ENCODE measurements around the gene NBDY. TPM values are rescaled to one million over a fixed set of nuclear protein-coding genes. Genes with fewer than 3 reads are reported as not detected.

Gene NBDY
- total RNA-seq, 1 experiment from 2014 or later = 44.7 TPM

- ATAC-seq = no peak
- POLR2A ChIA-PET = no interaction called here
- TF ChIP-seq ETV6 (CRISPR knock-in tag; IDR thresholded peaks at IDR 0.05) = no peak
- TF ChIP-seq ZNF219 (CRISPR knock-in tag; IDR thresholded peaks at IDR 0.05; ENCODE audit: borderline replicate concordance) = no peak
- TF ChIP-seq ZNF396 (CRISPR knock-in tag; IDR thresholded peaks at IDR 0.05; ENCODE audit: borderline replicate concordance) = no peak
- TF ChIP-seq PRDM15 (CRISPR knock-in tag; IDR thresholded peaks at IDR 0.05) = no peak
- no peak for TF ChIP-seq RELA (CRISPR knock-in tag; IDR thresholded peaks at IDR 0.05; ENCODE audit: borderline replicate concordance)
- TF ChIP-seq ZNF416 (CRISPR knock-in tag; IDR thresholded peaks at IDR 0.05) = no peak
- TF ChIP-seq ZNF232 (CRISPR knock-in tag; IDR thresholded peaks at IDR 0.05) = no peak
- TF ChIP-seq PRRX2 (CRISPR knock-in tag; IDR thresholded peaks at IDR 0.05) = no peak
- no peak for TF ChIP-seq ZNF532 (CRISPR knock-in tag; IDR thresholded peaks at IDR 0.05; ENCODE audit: borderline replicate concordance)
- no peak for TF ChIP-seq ZNF138 (CRISPR knock-in tag; conservative IDR thresholded peaks at IDR 0.05)
- TF ChIP-seq SMAD3 (CRISPR knock-in tag; IDR thresholded peaks at IDR 0.05; ENCODE audit: borderline replicate concordance) = no peak
- no peak for TF ChIP-seq IRF2 (CRISPR knock-in tag; IDR thresholded peaks at IDR 0.05; ENCODE audit: borderline replicate concordance, low read depth)
- no peak for TF ChIP-seq ZNF425 (CRISPR knock-in tag; conservative IDR thresholded peaks at IDR 0.05)
- TF ChIP-seq ZNF317 (CRISPR knock-in tag; IDR thresholded peaks at IDR 0.05; ENCODE audit: borderline replicate concordance, low read depth) = no peak
- TF ChIP-seq USF2 (CRISPR knock-in tag; IDR thresholded peaks at IDR 0.05) = no peak
- no peak for TF ChIP-seq MYBL2 (CRISPR knock-in tag; IDR thresholded peaks at IDR 0.05)
- no peak for TF ChIP-seq ZNF671 (CRISPR knock-in tag; IDR thresholded peaks at IDR 0.05)
- TF ChIP-seq MXD4 (CRISPR knock-in tag; IDR thresholded peaks at IDR 0.05; ENCODE audit: borderline replicate concordance) = no peak
These were observed 82.6 kb downstream of the NBDY start for GRCh38 chrX:56811599-56811998.

More at GRCh38 chrX:56811599-56811998, 82.6 kb downstream of the NBDY start:
- Mint-ChIP-seq H3K36me3 (no peaks in the 10 kb centered on the region), H3K4me1 (peaks cover 27% of the 10 kb centered on the region), H3K27ac (no peak overlapping the region), H3K4me3 (no peak overlapping the region), H3K9me3 (no peaks in the 10 kb centered on the region), H3K27me3 (ENCODE audit: low read depth) (no peaks in the 10 kb centered on the region)
- no peak for DNase-seq (ENCODE audit: low spot score)
- CTCF ChIA-PET = no interaction called here
